LNCaP clone FGC (cell line): Measurements from ENCODE around the gene TPO.

Experiments used
- DNase-seq: peaks from one replicate; pipeline ENCODE4 v3.0.0-alpha.2; 2011; ENCODE audit warnings: low read depth
- H3K4me3 ChIP-seq: 2 replicates; pipeline ENCODE4 v1.5.1; 2011; ENCODE audit warnings: mild to moderate bottlenecking, low read depth, low read length, control low read depth
- TF ChIP-seq, protein P1 (sequence below): IDR thresholded peaks from 2 replicates; pipeline ENCODE4 v1.5.1; 2012; ENCODE audit warnings: mild to moderate bottlenecking; ENCODE audit not compliant: control insufficient read depth, insufficient read depth; ENCODE audit errors: extremely low read depth

The TPO gene

DNA sequence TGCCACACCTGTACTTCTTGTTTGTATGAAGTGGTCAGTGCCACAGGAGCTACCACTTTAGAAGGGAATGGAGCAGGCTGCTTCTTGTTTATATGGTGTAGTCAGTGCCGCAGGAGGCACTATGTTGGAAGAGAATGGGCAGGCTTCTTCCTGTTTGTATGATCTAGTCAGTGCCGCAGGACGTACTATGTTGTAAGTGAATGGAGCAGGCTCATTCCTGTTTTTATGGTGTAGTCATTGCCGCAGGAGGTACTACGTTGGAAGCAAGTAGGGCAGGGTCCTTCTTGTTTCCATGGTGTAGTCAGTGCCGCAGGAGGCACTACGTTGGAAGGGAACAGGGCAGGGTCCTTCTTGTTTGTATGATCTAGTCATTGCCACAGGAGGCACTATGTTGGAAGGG lies 27.3 kb downstream of the TPO start:
- H3K4me3 ChIP-seq, result no peak overlapping the region
- TF ChIP-seq, protein P1, sequence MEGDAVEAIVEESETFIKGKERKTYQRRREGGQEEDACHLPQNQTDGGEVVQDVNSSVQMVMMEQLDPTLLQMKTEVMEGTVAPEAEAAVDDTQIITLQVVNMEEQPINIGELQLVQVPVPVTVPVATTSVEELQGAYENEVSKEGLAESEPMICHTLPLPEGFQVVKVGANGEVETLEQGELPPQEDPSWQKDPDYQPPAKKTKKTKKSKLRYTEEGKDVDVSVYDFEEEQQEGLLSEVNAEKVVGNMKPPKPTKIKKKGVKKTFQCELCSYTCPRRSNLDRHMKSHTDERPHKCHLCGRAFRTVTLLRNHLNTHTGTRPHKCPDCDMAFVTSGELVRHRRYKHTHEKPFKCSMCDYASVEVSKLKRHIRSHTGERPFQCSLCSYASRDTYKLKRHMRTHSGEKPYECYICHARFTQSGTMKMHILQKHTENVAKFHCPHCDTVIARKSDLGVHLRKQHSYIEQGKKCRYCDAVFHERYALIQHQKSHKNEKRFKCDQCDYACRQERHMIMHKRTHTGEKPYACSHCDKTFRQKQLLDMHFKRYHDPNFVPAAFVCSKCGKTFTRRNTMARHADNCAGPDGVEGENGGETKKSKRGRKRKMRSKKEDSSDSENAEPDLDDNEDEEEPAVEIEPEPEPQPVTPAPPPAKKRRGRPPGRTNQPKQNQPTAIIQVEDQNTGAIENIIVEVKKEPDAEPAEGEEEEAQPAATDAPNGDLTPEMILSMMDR, result no peak

DNA sequence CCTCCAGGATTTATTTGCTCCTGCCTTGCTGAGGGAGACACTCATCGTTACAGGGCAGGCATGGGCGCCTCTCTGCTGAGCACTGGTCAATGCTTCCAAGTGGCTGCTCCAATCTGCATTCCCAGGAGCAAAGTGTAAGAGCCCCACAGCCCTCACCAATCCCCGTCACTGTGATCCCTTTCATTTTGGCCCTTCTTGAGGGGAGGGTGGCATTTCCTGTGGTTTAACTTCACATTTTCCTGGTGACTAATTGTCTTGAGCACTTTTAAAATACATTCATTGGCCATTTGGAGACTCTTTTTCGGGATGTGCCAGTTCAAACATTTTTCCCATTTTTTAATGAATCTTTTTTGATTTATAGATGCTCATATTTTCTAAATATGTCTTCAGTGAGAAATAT lies 33.0 kb downstream of the TPO start:
- DNase-seq, result no peak
- TF ChIP-seq, protein P1, result no peak
- no peak overlapping the region for H3K4me3 ChIP-seq

More for the DNA sequence above, 27.3 kb downstream of the TPO start:
- no peak for DNase-seq

DNA sequence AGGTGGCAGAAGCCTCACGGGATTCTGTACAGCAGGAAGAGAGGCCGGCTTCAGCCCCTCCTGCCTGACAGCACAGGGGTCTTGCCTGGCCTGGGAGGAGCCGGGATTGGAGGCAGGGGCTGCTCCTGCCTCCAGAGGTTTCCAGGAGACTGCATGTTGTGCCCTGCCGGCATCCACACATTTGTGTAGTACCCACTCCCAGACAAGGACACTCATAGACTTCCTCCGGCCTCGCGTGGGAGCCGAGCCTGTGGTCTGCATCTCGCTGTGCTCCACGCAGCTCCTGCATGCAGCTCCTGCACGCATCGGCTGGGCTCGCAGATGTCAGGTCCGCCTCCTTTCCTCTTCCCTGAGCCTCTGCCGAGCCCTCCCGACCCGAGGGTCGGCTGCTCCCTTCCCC lies 34.7 kb downstream of the TPO start:
- no peak for DNase-seq
- no peak overlapping the region for H3K4me3 ChIP-seq
- TF ChIP-seq, protein P1, result no peak

DNA sequence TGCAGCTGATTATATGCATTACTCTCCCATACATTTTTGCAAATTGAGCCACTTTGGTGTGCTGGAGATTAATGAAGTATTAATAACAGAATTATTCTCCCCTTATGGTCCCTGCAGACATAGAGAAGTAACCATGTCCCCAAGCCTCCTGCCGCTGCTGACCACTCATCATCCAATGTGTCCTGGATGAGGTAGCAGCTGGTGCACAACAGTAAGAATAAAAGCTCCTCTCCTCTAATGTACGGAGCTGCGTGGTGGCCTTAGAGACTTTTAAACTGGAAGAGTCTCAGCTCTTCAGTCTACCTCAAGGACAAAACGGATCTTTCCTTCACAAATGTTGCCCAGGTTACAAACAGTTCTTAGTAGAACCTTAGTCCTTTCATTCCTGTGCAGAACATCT lies 37.7 kb downstream of the TPO start:
- DNase-seq, result no peak
- H3K4me3 ChIP-seq, result no peak overlapping the region
- TF ChIP-seq, protein P1, result no peak

DNA sequence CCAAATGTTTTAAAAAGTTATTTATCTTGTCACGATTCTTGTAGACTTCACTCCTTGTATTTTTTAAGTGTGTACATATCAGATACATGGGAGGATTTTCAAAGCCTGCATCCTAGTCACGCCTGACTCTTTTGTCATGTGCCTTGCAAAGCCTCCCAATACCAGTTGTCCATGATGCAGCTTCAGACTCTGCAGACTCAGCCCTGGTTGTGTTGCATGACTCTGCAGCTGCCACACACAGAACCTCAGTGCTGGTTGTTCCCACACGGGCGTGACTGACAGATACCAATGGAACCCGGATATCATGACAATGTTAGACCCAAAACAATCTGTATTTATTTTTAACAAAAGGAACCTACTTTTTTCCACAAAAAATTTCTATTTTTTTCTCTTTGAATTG lies 38.2 kb downstream of the TPO start:
- no peak overlapping the region for H3K4me3 ChIP-seq
- TF ChIP-seq, protein P1, result no peak
- DNase-seq, result no peak

DNA sequence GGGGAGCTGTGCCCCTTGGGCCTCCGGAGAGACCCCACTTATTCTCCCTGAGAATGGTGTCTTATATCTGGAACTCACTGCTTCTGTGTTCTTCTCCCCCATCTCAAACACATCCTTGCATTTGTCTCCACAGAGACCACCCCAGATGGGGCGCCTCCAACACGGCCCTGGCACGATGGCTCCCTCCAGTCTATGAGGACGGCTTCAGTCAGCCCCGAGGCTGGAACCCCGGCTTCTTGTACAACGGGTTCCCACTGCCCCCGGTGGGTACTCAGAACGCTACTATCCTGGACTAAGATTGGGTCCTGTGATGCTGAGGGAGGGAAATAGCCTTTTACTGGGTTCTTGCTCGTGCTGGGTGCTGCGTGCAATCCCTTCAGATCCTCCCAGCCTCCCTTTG lies 40.3 kb downstream of the TPO start:
- TF ChIP-seq, protein P1, result no peak
- H3K4me3 ChIP-seq, result no peak overlapping the region
- DNase-seq, result no peak

DNA sequence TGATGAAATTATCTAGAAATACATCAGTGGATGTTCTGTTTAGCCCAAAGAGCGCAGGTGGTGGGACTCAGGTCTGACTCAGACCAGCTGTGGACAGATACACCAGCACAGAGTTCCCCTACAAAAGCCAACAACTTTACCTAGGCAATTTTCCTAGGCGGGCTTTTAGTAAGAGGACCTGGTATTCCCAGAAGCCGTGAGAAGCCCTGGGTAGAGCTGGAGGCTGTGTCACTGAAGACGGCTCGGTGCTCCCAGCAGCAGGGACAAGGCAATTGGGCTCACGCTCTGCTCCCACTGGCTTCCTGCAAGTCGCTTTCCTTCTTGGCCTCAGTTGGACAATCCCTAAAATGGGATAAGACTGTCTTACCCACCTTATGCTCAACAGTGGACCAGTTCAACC lies 41.1 kb downstream of the TPO start:
- H3K4me3 ChIP-seq, result no peak overlapping the region
- TF ChIP-seq, protein P1, result no peak
- DNase-seq, result no peak
